Activated CD8-positive, alpha-beta memory T cell treated with anti-CD3 and anti-CD28 coated beads for 36 hours (primary cell): ENCODE results near the gene HOXC4. TPM values are rescaled to one million over a fixed set of nuclear protein-coding genes. Genes with fewer than 3 reads are reported as not detected.
"Not testable (repeated sequence)": the region's sequence is repeated elsewhere in the genome, so short reads cannot be mapped to it uniquely, and the experiment has no call there.

Experiments
- CTCF ChIA-PET: fragments of 350-600 bp; sonication (Branson Sonifier 250); formaldehyde crosslinking; loops from one replicate; lab custom pipeline; 2021; ENCODE audit warnings: antibody characterized with exemption; lab: Charles Lee
- POLR2A ChIA-PET: fragments of 350-600 bp; sonication (Branson Sonifier 250); formaldehyde crosslinking; loops from one replicate; lab custom pipeline; 2021; ENCODE audit warnings: antibody characterized with exemption; lab: Charles Lee
- total RNA-seq, 2 experiments: library from RNA; stranded (reverse); gene quantifications; one replicate each; pipeline ENCODE4 v1.2.3, GENCODE V29; 2021

HOXC4 gene
- total RNA-seq, 2 experiments from 2014 or later: 1.0 to 1.3 TPM

GRCh38 chr12:54092943-54093342 lies 39.3 kb downstream of the HOXC4 start:
- CTCF ChIA-PET, POLR2A ChIA-PET: not testable (repeated sequence)

GRCh38 chr12:54095928-54096327 lies 42.3 kb downstream of the HOXC4 start:
- POLR2A ChIA-PET: not testable (repeated sequence)
- CTCF ChIA-PET: interaction anchor here (1.2 kb wide), 1 partner anchor 304 kb away, joined by 3 read pairs; no protein-coding TSS in a partner anchor

GRCh38 chr12:54098644-54099043 lies 45.0 kb downstream of the HOXC4 start:
- POLR2A ChIA-PET, CTCF ChIA-PET: not testable (repeated sequence)

GRCh38 chr12:54100588-54100987 lies 47.0 kb downstream of the HOXC4 start:
- POLR2A ChIA-PET, CTCF ChIA-PET: not testable (repeated sequence)

- CTCF ChIA-PET, POLR2A ChIA-PET: not testable (repeated sequence)
These were observed 48.6 kb downstream of the HOXC4 start for GRCh38 chr12:54102223-54102622.

GRCh38 chr12:54103827-54104226 lies 50.2 kb downstream of the HOXC4 start:
- CTCF ChIA-PET, POLR2A ChIA-PET: not testable (repeated sequence)

Other genes with a start within 250 kb of the HOXC4 start
- gene HOXC13, start 115.0 kb upstream of the HOXC4 start, total RNA-seq: not detected
- gene HOXC12, start 98.9 kb upstream of the HOXC4 start, total RNA-seq: not detected
- not detected for gene HOXC11, start 80.7 kb upstream of the HOXC4 start, total RNA-seq
- gene HOTAIR, start 78.9 kb upstream of the HOXC4 start, total RNA-seq: not detected
- gene HOXC10, start 68.7 kb upstream of the HOXC4 start, total RNA-seq: not detected
- gene HOXC9, start 53.7 kb upstream of the HOXC4 start, total RNA-seq: not detected
- gene HOXC8, start 44.9 kb upstream of the HOXC4 start, total RNA-seq: not detected
- gene HOXC6, start 25.4 kb upstream of the HOXC4 start, total RNA-seq: not detected
- not detected for gene HOXC5, start 20.8 kb upstream of the HOXC4 start, total RNA-seq
- 10 to 100 TPM; 23.6 TPM for gene SMUG1, start 135.2 kb downstream of the HOXC4 start, total RNA-seq
- 10 to 100 TPM; 89.8 to 94.5 TPM for gene CBX5, start 226.3 kb downstream of the HOXC4 start, total RNA-seq
- gene HNRNPA1, start 226.9 kb downstream of the HOXC4 start, total RNA-seq: 1,000 to 10,000 TPM; 1,950 to 1,952 TPM
- not detected for gene NFE2, start 247.2 kb downstream of the HOXC4 start, total RNA-seq